ENCODE data around the gene DEPP1.
"Not testable (repeated sequence)": the region's sequence is repeated elsewhere in the genome, so short reads cannot be mapped to it uniquely, and the experiment has no call there.

DNA sequence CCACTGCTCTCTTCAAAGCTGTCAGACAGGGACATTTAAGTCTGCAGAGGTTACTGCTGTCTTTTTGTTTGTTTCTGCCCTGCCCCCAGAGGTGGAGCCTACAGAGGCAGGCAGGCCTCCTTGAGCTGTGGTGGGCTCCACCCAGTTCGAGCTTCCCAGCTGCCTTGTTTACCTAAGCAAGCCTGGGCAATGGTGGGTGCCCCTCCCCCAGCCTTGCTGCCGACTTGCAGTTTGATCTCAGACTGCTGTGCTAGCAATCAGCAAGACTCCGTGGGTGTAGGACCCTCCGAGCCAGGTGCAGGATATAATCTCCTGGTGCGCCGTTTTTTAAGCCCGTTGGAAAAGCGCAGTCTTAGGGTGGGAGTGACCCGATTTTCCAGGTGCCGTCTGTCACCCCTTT is 35.9 kb upstream of the DEPP1 start:
- TF ChIP-seq JUNB (IDR thresholded peaks at IDR 0.05); GATAD2B (conservative IDR thresholded peaks at IDR 0.05; ENCODE audit: low read depth); ESRRA (IDR thresholded peaks at IDR 0.05; ENCODE audit: low read length); YY1 (IDR thresholded peaks at IDR 0.05; ENCODE audit: low read depth, low read length): not testable (repeated sequence)
